HCT116 (cell line): ENCODE measurements around the gene FBXL3. TPM values are rescaled to one million over a fixed set of nuclear protein-coding genes. Genes with fewer than 3 reads are reported as not detected.

Source experiments
- ATAC-seq: fragments of 200-7000 bp; cut with Tn5 transposase; 2 replicates; pipeline ENCODE4 v1.9.1; 2020; ENCODE audit warnings: mild to moderate bottlenecking, moderate library complexity
- BruUV-seq: library from RNA; stranded (reverse); fragments of 400-500 nt; replicated peaks from 2 replicates; lab custom pipeline; 2021; lab: Mats Ljungman, UMichigan
- CTCF ChIA-PET: fragments of 300-600 bp; sonication (Branson Sonifier 250); formaldehyde crosslinking; loops from one replicate; lab custom pipeline; 2021; ENCODE audit warnings: antibody characterized with exemption; lab: Charles Lee
- POLR2A ChIA-PET: fragments of 300-600, 350-600 bp; sonication (Branson Sonifier 250); formaldehyde crosslinking; loops from one replicate; lab custom pipeline; 2021; ENCODE audit warnings: antibody characterized with exemption; lab: Charles Lee
- RAD21 ChIA-PET, 2 experiments: fragments of 300-600 bp; sonication (Branson Sonifier 250); formaldehyde crosslinking; loops; one replicate each; lab custom pipeline; 2023; ENCODE audit warnings: low total read pairs in 2 of 2; ENCODE audit not compliant: uncharacterized antibody in 2 of 2, unreplicated experiment in 2 of 2, low non-redundant PET in 1 of 2; lab: Charles Lee
- DNase-seq: peaks from one replicate; pipeline ENCODE4 v3.0.0-alpha.2; 2010; ENCODE audit warnings: low read depth, low spot score
- H2AFZ ChIP-seq: fragments of 200-600 bp; shearing (Covaris generic), sonication (generic); 2 replicates; pipeline ENCODE4 v1.6.1; 2017; ENCODE audit warnings: low read depth, mixed run types, mixed read lengths, antibody characterized with exemption, low read length; ENCODE audit not compliant: poor library complexity, severe bottlenecking
- H3K27ac ChIP-seq: 2 replicates; pipeline ENCODE4 v1.5.1; 2012; ENCODE audit warnings: low read depth, low read length
- H3K27me3 ChIP-seq: fragments of 200-600 bp; sonication (generic); 2 replicates; pipeline ENCODE4 v1.6.1; 2016; ENCODE audit warnings: mixed run types, low read length, mixed read lengths; ENCODE audit not compliant: insufficient read depth
- H3K36me3 ChIP-seq, 2 experiments: fragments of 200-500 bp in 1 of 2; fragments of 200-600 bp in 1 of 2; sonication (Bioruptor generic) in 1 of 2; sonication (generic) in 1 of 2; 2 replicates each; pipeline versions ENCODE4 v1.5.1 to v1.6.1; 2014 to 2016; ENCODE audit warnings: low read length in 2 of 2, inconsistent platforms in 1 of 2, mixed read lengths in 1 of 2, mixed run types in 1 of 2; ENCODE audit not compliant: insufficient read depth in 2 of 2, control insufficient read depth in 1 of 2
- H3K4me1 ChIP-seq, 2 experiments: fragments of 200-600 bp in 1 of 2; sonication (generic) in 1 of 2; 2 replicates each; pipeline versions ENCODE4 v1.5.1 to v1.6.1; 2012 to 2017; ENCODE audit warnings: low read length in 2 of 2, inconsistent platforms in 1 of 2, mild to moderate bottlenecking in 1 of 2, mixed read lengths in 1 of 2, mixed run types in 1 of 2, moderate library complexity in 1 of 2; ENCODE audit not compliant: insufficient read depth in 2 of 2, control insufficient read depth in 1 of 2
- H3K4me2 ChIP-seq: fragments of 200-600 bp; sonication (generic); 2 replicates; pipeline ENCODE4 v1.6.1; 2017; ENCODE audit warnings: mixed run types, low read length, mixed read lengths
- H3K4me3 ChIP-seq, 2 experiments: fragments of 200-600 bp in 1 of 2; sonication (generic) in 1 of 2; replicated peaks in 1 of 2; 2 replicates each; pipeline ENCODE4 v1.5.1; 2011 to 2016; ENCODE audit warnings: low read length in 2 of 2, control low read depth in 1 of 2, low read depth in 1 of 2, mild to moderate bottlenecking in 1 of 2, mixed read lengths in 1 of 2, mixed run types in 1 of 2
- H3K79me2 ChIP-seq: fragments of 200-600 bp; sonication (generic); 2 replicates; pipeline ENCODE4 v1.6.1; 2017; ENCODE audit warnings: mild to moderate bottlenecking, mixed run types, low read length, moderate library complexity, mixed read lengths; ENCODE audit not compliant: insufficient read depth
- H3K9ac ChIP-seq: fragments of 200-600 bp; sonication (generic); 2 replicates; pipeline ENCODE4 v1.6.1; 2016; ENCODE audit warnings: low read length, mixed read lengths
- H3K9me2 ChIP-seq: fragments of 200-600 bp; sonication (generic), shearing (Covaris generic); 2 replicates; pipeline ENCODE4 v1.6.1; 2017; ENCODE audit warnings: mixed run types, mild to moderate bottlenecking, moderate library complexity; ENCODE audit not compliant: insufficient read depth
- H3K9me3 ChIP-seq, 2 experiments: fragments of 200-500 bp in 1 of 2; fragments of 200-600 bp in 1 of 2; sonication (Bioruptor generic) in 1 of 2; sonication (generic) in 1 of 2; 2 replicates each; pipeline ENCODE4 v1.6.1; 2014 to 2017; ENCODE audit warnings: low read length in 2 of 2, mixed read lengths in 2 of 2, inconsistent platforms in 1 of 2, low read depth in 1 of 2, mild to moderate bottlenecking in 1 of 2, mixed run types in 1 of 2, moderate library complexity in 1 of 2; ENCODE audit not compliant: control insufficient read depth in 1 of 2, insufficient read depth in 1 of 2
- H4K20me1 ChIP-seq: fragments of 200-600 bp; sonication (generic), shearing (Covaris generic); 2 replicates; pipeline ENCODE4 v1.6.1; 2017; ENCODE audit warnings: mixed run types, mild to moderate bottlenecking, moderate library complexity; ENCODE audit not compliant: insufficient read depth
- CBX3 ChIP-seq: IDR thresholded peaks from 2 replicates; pipeline ENCODE4 v1.6.1; 2012; ENCODE audit warnings: low read depth
- CEBPB ChIP-seq: IDR thresholded peaks from 2 replicates; pipeline ENCODE4 v1.6.1; 2012; ENCODE audit warnings: low read depth
- CTCF ChIP-seq, 3 experiments: fragments of 200-600 bp in 1 of 3; sonication (generic) in 1 of 3; IDR thresholded peaks in 2 of 3; conservative IDR thresholded peaks in 1 of 3; 2 replicates each; pipeline ENCODE4 v1.5.1; 2012 to 2017; ENCODE audit warnings: low read depth in 2 of 3, low read length in 2 of 3, antibody characterized with exemption in 1 of 3, borderline replicate concordance in 1 of 3, control low read depth in 1 of 3, mild to moderate bottlenecking in 1 of 3, mixed read lengths in 1 of 3, mixed run types in 1 of 3, moderate library complexity in 1 of 3; ENCODE audit not compliant: insufficient read depth in 1 of 3
- EGR1 ChIP-seq: IDR thresholded peaks from 2 replicates; pipeline ENCODE4 v1.6.1; 2012; ENCODE audit warnings: low read depth
- FOSL1 ChIP-seq: IDR thresholded peaks from 2 replicates; pipeline ENCODE4 v1.6.1; 2012; ENCODE audit warnings: low read depth
- JUND ChIP-seq: IDR thresholded peaks from 2 replicates; pipeline ENCODE4 v1.6.1; 2012
- MAX ChIP-seq: IDR thresholded peaks from 2 replicates; pipeline ENCODE4 v1.6.1; 2012
- POLR2A ChIP-seq: IDR thresholded peaks from 2 replicates; pipeline ENCODE4 v1.7.0; 2011; ENCODE audit warnings: borderline replicate concordance; ENCODE audit not compliant: insufficient read depth, insufficient read length; ENCODE audit errors: extremely low read depth
- POLR2AphosphoS5 ChIP-seq: IDR thresholded peaks from 2 replicates; pipeline ENCODE4 v1.6.1; 2011; ENCODE audit warnings: mild to moderate bottlenecking, low read depth, low read length, moderate library complexity
- RAD21 ChIP-seq: IDR thresholded peaks from 2 replicates; pipeline ENCODE4 v1.6.1; 2012; ENCODE audit warnings: low read depth, mild to moderate bottlenecking
- REST ChIP-seq: IDR thresholded peaks from 2 replicates; pipeline ENCODE4 v1.6.1; 2012; ENCODE audit warnings: low read depth
- SIN3A ChIP-seq: IDR thresholded peaks from 2 replicates; pipeline ENCODE4 v1.6.1; 2012; ENCODE audit warnings: low read depth
- SP1 ChIP-seq: IDR thresholded peaks from 2 replicates; pipeline ENCODE4 v1.6.1; 2012; ENCODE audit warnings: low read depth
- SRF ChIP-seq: IDR thresholded peaks from 2 replicates; pipeline ENCODE4 v1.6.1; 2012; ENCODE audit warnings: low read depth
- TCF7L2 ChIP-seq: IDR thresholded peaks from 2 replicates; pipeline ENCODE4 v1.7.0; 2011; ENCODE audit warnings: borderline replicate concordance, inconsistent platforms; ENCODE audit not compliant: insufficient read depth, insufficient read length; ENCODE audit errors: extremely low read depth
- YY1 ChIP-seq: IDR thresholded peaks from 2 replicates; pipeline ENCODE4 v1.6.1; 2011; ENCODE audit warnings: low read length, low read depth, moderate library complexity, mild to moderate bottlenecking; ENCODE audit not compliant: insufficient replicate concordance; ENCODE audit errors: extremely low read depth
- ZBTB33 ChIP-seq: IDR thresholded peaks from 2 replicates; pipeline ENCODE4 v1.6.1; 2011; ENCODE audit warnings: mild to moderate bottlenecking, low read length, moderate library complexity; ENCODE audit not compliant: insufficient replicate concordance; ENCODE audit errors: extremely low read depth
- ZFX ChIP-seq: fragments of 450-650 bp; IDR thresholded peaks from 2 replicates; pipeline ENCODE4 v1.6.1; 2017
- ZNF274 ChIP-seq: fragments of 200-500 bp; sonication (Bioruptor generic); IDR thresholded peaks from 2 replicates; pipeline ENCODE4 v1.6.1; 2014; ENCODE audit warnings: mild to moderate bottlenecking, low read depth, low read length, inconsistent platforms
- intact Hi-C: fragments of 100-400 bp; cut with micrococcal nuclease; formaldehyde crosslinking; loops from 2 replicates; pipeline ENCODE4 v1.10.0; 2022
- total RNA-seq: library from RNA; stranded (reverse); gene quantifications from one replicate; pipeline ENCODE4 v1.2.1, GENCODE V29; 2021; ENCODE audit not compliant: unreplicated experiment
- TF ChIP-seq, protein P1 (sequence below): IDR thresholded peaks from 2 replicates; pipeline ENCODE4 v1.6.1; 2012

FBXL3 gene
- total RNA-seq, 1 experiment from 2014 or later, result 24.0 TPM

- Histone ChIP-seq H3K4me1 (no peaks in the 10 kb centered on the region), H3K36me3 (no peaks in the 10 kb centered on the region), H3K27me3 (no peaks in the 10 kb centered on the region), H3K4me2 (no peak overlapping the region), H2AFZ (no peak overlapping the region), H3K9me3 (no peaks in the 10 kb centered on the region), H3K27ac (no peak overlapping the region), H3K79me2 (no peaks in the 10 kb centered on the region), H4K20me1 (no peaks in the 10 kb centered on the region), H3K9ac (no peak overlapping the region), H3K4me3 (no peak overlapping the region), H3K9me2 (no peaks in the 10 kb centered on the region)
- POLR2A ChIA-PET, result no interaction called here
- BruUV-seq, result no TSS peak
- TF ChIP-seq CBX3, result no peak
- TF ChIP-seq POLR2A, result no peak
- TF ChIP-seq FOSL1, result no peak
- TF ChIP-seq SP1, result no peak
- no peak for TF ChIP-seq RAD21
- no peak for TF ChIP-seq JUND
- no peak for TF ChIP-seq YY1
- no peak for TF ChIP-seq ZNF274
- TF ChIP-seq EGR1, result no peak
- no peak for TF ChIP-seq CTCF (IDR thresholded peaks at IDR 0.05 in 2 of 3, conservative IDR thresholded peaks at IDR 0.05 in 1 of 3; ENCODE audit: borderline replicate concordance in 1 of 3, insufficient read depth in 1 of 3, low read depth in 2 of 3, low read length in 2 of 3)
- TF ChIP-seq POLR2AphosphoS5, result no peak
- TF ChIP-seq, protein P1, sequence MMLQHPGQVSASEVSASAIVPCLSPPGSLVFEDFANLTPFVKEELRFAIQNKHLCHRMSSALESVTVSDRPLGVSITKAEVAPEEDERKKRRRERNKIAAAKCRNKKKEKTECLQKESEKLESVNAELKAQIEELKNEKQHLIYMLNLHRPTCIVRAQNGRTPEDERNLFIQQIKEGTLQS, result no peak
- TF ChIP-seq REST, result no peak
- TF ChIP-seq ZFX, result no peak
- TF ChIP-seq SRF, result no peak
- TF ChIP-seq ZBTB33, result no peak
- no peak for TF ChIP-seq CEBPB
- no peak for TF ChIP-seq MAX
- TF ChIP-seq TCF7L2, result no peak
- no peak for TF ChIP-seq SIN3A
- RAD21 ChIA-PET, result no interaction called here
- CTCF ChIA-PET, result no interaction called here
- DNase-seq (no peak), ATAC-seq (no peak)
- intact Hi-C loops, result no loop called here
Observed at GRCh38 chr13:77036279-77036678, 9.3 kb upstream of the FBXL3 start.
